Fibroblast of lung (primary cell): ENCODE results near the gene GPR3. TPM values are rescaled to one million over a fixed set of nuclear protein-coding genes. Genes with fewer than 3 reads are reported as not detected.

ENCODE experiments used
- DNase-seq, 2 donors: peaks; one replicate each; pipeline versions ENCODE4 v3.0.0 to v3.0.0-alpha.2; 2010; ENCODE audit warnings: low read depth in 2 of 2
- H2AFZ ChIP-seq: 2 replicates; pipeline ENCODE4 v1.5.1; 2012; ENCODE audit warnings: low read length, control low read depth, inconsistent platforms
- H3K27ac ChIP-seq: 2 replicates; pipeline ENCODE4 v1.5.1; 2011; ENCODE audit warnings: low read length, control low read depth; ENCODE audit not compliant: insufficient read depth
- H3K27me3 ChIP-seq: 2 replicates; pipeline ENCODE4 v1.5.1; 2011; ENCODE audit warnings: mild to moderate bottlenecking, low read length; ENCODE audit not compliant: control insufficient read depth, insufficient read depth
- H3K36me3 ChIP-seq: 2 replicates; pipeline ENCODE4 v1.5.1; 2011; ENCODE audit warnings: low read length; ENCODE audit not compliant: control insufficient read depth, insufficient read depth
- H3K4me1 ChIP-seq: 2 replicates; pipeline ENCODE4 v1.5.1; 2011; ENCODE audit warnings: low read length; ENCODE audit not compliant: control insufficient read depth, insufficient read depth; ENCODE audit errors: extremely low read depth
- H3K4me2 ChIP-seq: 2 replicates; pipeline ENCODE4 v1.5.1; 2011; ENCODE audit warnings: low read length, control low read depth; ENCODE audit not compliant: insufficient read depth; ENCODE audit errors: extremely low read depth
- H3K4me3 ChIP-seq, 4 experiments: fragments of 200-600 bp in 1 of 4; sonication (generic) in 1 of 4; replicated peaks in 1 of 4; 2 replicates each; pipeline ENCODE4 v1.5.1; 2011 to 2016; ENCODE audit warnings: low read length in 4 of 4, low read depth in 3 of 4, mild to moderate bottlenecking in 3 of 4, control low read depth in 2 of 4, inconsistent platforms in 1 of 4, mixed read lengths in 1 of 4; ENCODE audit not compliant: insufficient read depth in 1 of 4; ENCODE audit errors: control extremely low read depth in 1 of 4
- H3K79me2 ChIP-seq: 2 replicates; pipeline ENCODE4 v1.5.1; 2012; ENCODE audit warnings: mild to moderate bottlenecking, low read length, inconsistent platforms; ENCODE audit not compliant: control insufficient read depth, insufficient read depth
- H3K9ac ChIP-seq: 2 replicates; pipeline ENCODE4 v1.5.1; 2011; ENCODE audit warnings: mild to moderate bottlenecking, low read length, control low read depth; ENCODE audit not compliant: insufficient read depth
- H3K9me3 ChIP-seq: 2 replicates; pipeline ENCODE4 v1.5.1; 2012; ENCODE audit warnings: low read depth, low read length; ENCODE audit not compliant: control insufficient read depth, insufficient read depth
- H4K20me1 ChIP-seq: 2 replicates; pipeline ENCODE4 v1.5.1; 2011; ENCODE audit warnings: low read length; ENCODE audit not compliant: control insufficient read depth, insufficient read depth; ENCODE audit errors: extremely low read depth
- CTCF ChIP-seq, 2 donors: IDR thresholded peaks in 1 of 2; conservative IDR thresholded peaks in 1 of 2; 1 replicate in 1 of 2; 2 replicates in 1 of 2; pipeline ENCODE4 v1.5.1; 2011 to 2012; ENCODE audit warnings: low read length in 2 of 2, control low read depth in 1 of 2, inconsistent platforms in 1 of 2, low read depth in 1 of 2, mild to moderate bottlenecking in 1 of 2
- EZH2 ChIP-seq: IDR thresholded peaks from 2 replicates; pipeline ENCODE4 v1.5.1; 2012; ENCODE audit warnings: low read length, control low read depth, mild to moderate bottlenecking; ENCODE audit errors: missing control alignments
- polyA plus RNA-seq, 2 donors: library from polyadenylated mRNA; depleted of rRNA in 1 of 2; stranded (reverse) in 1 of 2; unstranded in 1 of 2; fragments of >200 nt; gene quantifications; 2 replicates each; pipeline ENCODE4 v1.2.1, GENCODE V29; 2011 to 2012; ENCODE audit warnings: missing spikeins in 1 of 2
- total RNA-seq: library from RNA; depleted of rRNA; stranded (reverse); fragments of >200 nt; gene quantifications from 2 replicates; pipeline ENCODE4 v1.2.1, GENCODE V29; 2014

GPR3 gene
- total and polyA plus RNA-seq, 2 donors (not counting 1 experiment from before 2014, with no cell fraction given), result 0.17 to 0.82 TPM

GRCh38 chr1:27416387-27417111 is 24.1 kb downstream of the GPR3 start:
- TF ChIP-seq CTCF (conservative IDR thresholded peaks at IDR 0.05 in 1 of 2, IDR thresholded peaks at IDR 0.05 in 1 of 2; ENCODE audit: low read depth in 1 of 2, low read length in 2 of 2) (peak; percentile 76 to 81), EZH2 (no peak)
- H3K4me1 ChIP-seq, result peaks cover 16% of the 10 kb centered on the region
- no peak overlapping the region for H2AFZ ChIP-seq
- H3K27me3 ChIP-seq, result no peaks in the 10 kb centered on the region
- no peak overlapping the region for H3K27ac ChIP-seq
- peaks cover 3% of the 10 kb centered on the region for H3K79me2 ChIP-seq
- H3K36me3 ChIP-seq, result peaks cover 8% of the 10 kb centered on the region
- no peaks in the 10 kb centered on the region for H3K9me3 ChIP-seq
- DNase-seq, result peak; percentile 65 to 73
- H3K4me2 ChIP-seq, result no peak overlapping the region
- no peak overlapping the region for H3K4me3 ChIP-seq
- H4K20me1 ChIP-seq, result no peaks in the 10 kb centered on the region
- H3K9ac ChIP-seq, result no peak overlapping the region

GRCh38 chr1:27417713-27418112 is 25.3 kb downstream of the GPR3 start:
- Histone ChIP-seq H3K36me3 (peaks cover 8% of the 10 kb centered on the region), H3K4me3 (no peak overlapping the region), H4K20me1 (no peaks in the 10 kb centered on the region), H3K27me3 (no peaks in the 10 kb centered on the region), H3K9ac (no peak overlapping the region), H3K27ac (peak overlapping the region; percentile 72), H3K9me3 (no peaks in the 10 kb centered on the region), H3K4me2 (no peak overlapping the region), H3K79me2 (peaks cover 7% of the 10 kb centered on the region), H2AFZ (no peak overlapping the region), H3K4me1 (peaks cover 16% of the 10 kb centered on the region)
- no peak for TF ChIP-seq EZH2
- no peak for TF ChIP-seq CTCF (conservative IDR thresholded peaks at IDR 0.05 in 1 of 2, IDR thresholded peaks at IDR 0.05 in 1 of 2; ENCODE audit: low read depth in 1 of 2, low read length in 2 of 2)
- DNase-seq, result no peak

- H3K9ac ChIP-seq, result no peak overlapping the region
- H3K27me3 ChIP-seq, result no peaks in the 10 kb centered on the region
- peaks cover 7% of the 10 kb centered on the region for H3K79me2 ChIP-seq
- H3K4me1 ChIP-seq, result peaks cover 16% of the 10 kb centered on the region
- DNase-seq, result peak; percentile 94 to 95
- H3K27ac ChIP-seq, result peak overlapping the region; percentile 72
- H3K4me2 ChIP-seq, result peak overlapping the region; percentile 32
- H2AFZ ChIP-seq, result no peak overlapping the region
- H3K36me3 ChIP-seq, result peaks cover 8% of the 10 kb centered on the region
- no peak overlapping the region for H3K4me3 ChIP-seq
- no peaks in the 10 kb centered on the region for H4K20me1 ChIP-seq
- no peak for TF ChIP-seq EZH2
- no peak for TF ChIP-seq CTCF (conservative IDR thresholded peaks at IDR 0.05 in 1 of 2, IDR thresholded peaks at IDR 0.05 in 1 of 2; ENCODE audit: low read depth in 1 of 2, low read length in 2 of 2)
- no peaks in the 10 kb centered on the region for H3K9me3 ChIP-seq
These were observed 26.1 kb downstream of the GPR3 start for GRCh38 chr1:27418326-27419185.
